Measurements from ENCODE around the gene COL19A1. TPM values are rescaled to one million over a fixed set of nuclear protein-coding genes. Genes with fewer than 3 reads are reported as not detected.
A peak's percentile ranks its signal among the peaks of the same experiment; 100 is the strongest.

Gene COL19A1
- total RNA-seq, 1 donor from 2014 or later: not detected

- DNase-seq: no peak
Measured at GRCh38 chr6:70130865-70131264, 264.5 kb downstream of the COL19A1 start.

GRCh38 chr6:70131528-70131927 is 265.2 kb downstream of the COL19A1 start:
- no peak for DNase-seq

DNA sequence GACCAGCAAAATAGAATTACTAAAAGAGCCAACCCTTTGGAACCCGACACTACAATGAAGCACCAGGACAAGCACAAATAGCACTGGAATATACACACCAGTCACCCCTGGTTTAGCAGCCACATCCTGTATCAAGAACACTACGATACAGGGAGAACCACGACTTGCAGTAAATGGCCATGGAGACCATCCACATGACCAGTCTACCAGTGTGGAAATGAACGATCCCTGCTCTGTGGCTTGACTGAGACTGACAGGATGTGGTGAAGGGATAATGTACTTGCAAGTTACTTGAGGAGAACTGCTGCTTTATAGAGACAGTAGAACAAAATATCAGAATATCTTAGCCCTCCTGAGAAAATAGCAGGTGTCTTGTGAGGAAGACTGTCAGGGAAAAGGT is 266.9 kb downstream of the COL19A1 start:
- no peak for DNase-seq

GRCh38 chr6:70134542-70134941 is 268.2 kb downstream of the COL19A1 start:
- no peak for DNase-seq

DNA sequence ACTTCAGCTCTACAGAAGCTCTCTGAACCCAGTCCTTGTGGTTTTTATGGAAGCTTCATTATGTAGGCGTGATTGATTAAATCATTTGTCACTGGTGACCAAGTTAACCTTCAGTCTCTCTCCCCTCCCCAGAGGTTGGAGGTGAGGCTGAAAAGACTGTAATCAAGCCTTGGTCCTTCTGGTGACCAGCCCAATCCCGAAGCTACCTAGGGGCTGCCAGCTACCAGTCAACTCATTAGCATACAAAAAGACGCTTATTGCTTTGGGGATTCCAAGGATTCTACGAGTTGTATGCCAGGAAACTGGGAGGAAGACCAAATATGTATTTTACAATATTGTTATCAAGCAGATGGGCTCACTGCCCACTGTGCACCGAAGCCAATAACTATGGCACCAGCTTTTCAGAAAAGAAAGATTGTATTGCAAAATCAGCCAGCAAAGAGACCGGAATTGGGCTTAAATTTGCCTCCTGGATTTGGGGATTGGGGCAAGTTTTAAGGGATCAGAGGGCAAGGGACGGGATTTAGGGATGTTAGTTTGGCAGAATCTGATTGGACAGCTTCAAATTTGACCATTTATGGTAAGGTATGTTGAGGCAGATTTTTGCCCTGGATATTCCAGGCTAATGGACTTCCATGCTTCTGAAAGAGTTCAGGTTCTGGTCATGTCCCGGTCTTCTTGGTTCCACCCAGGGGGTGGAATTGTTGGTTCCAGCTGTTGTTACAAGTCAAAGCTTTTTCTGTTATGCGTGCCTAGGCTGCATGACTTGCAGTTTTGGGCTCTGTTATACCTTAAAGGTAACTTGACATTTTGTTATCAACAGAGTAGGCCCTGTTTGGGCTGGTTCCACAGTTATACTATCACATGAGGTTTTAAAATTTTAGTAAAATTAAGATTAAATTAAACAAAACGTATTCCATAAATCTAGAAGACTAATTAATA is 269.1 kb downstream of the COL19A1 start:
- no peak for DNase-seq

GRCh38 chr6:70136996-70137395 is 270.6 kb downstream of the COL19A1 start:
- no peak for DNase-seq

DNA sequence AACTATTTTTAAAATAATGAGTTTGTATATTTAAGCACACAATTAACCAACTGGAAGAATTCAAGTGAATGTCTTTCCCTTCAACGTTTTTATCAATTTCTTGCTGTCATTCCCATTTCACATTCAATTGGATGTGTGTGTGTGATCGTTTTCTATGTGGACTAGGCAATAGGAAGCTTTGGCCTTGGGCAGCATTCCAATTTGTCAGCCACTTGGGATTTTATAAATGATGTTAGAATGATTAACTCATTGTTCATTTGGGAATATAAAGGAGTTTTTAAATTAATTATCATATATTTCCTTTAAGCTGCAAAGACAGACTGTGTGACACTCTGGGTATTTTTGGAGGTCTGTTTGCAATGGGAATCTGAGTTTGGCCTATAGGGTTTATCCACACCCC is 274.1 kb downstream of the COL19A1 start:
- no peak for DNase-seq

GRCh38 chr6:70142034-70142433 is 275.7 kb downstream of the COL19A1 start:
- no peak for DNase-seq

- no peak for DNase-seq
Measured at GRCh38 chr6:70145178-70145577, 278.8 kb downstream of the COL19A1 start.

DNA sequence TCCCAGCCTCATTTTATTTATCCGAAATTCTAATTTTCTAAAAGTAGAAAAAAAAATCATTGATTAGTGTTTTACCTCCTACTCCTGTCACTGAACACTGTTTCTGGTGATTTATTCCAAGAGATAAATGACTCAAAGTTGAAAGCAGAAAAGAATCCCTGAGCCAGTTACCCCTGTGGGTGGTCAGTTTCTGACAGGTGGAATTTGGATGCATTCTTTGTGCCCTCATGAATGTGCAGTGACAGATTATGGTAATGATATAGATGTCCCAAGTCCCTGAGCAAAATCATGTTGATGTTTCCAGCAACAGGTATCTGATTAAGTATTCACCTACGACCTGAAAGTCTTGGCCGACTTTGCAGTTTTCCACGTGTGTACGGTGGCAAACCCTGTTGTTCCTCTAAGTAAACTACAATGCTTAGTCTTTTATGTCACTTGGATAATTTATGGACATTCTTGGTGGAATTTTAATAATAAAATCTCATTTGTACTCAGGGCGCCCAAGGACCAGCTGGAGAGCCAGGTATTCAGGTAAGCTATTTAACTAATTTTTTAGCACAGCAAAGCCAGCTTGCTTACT is 282.9 kb downstream of the COL19A1 start:
- DNase-seq: no peak

DNA sequence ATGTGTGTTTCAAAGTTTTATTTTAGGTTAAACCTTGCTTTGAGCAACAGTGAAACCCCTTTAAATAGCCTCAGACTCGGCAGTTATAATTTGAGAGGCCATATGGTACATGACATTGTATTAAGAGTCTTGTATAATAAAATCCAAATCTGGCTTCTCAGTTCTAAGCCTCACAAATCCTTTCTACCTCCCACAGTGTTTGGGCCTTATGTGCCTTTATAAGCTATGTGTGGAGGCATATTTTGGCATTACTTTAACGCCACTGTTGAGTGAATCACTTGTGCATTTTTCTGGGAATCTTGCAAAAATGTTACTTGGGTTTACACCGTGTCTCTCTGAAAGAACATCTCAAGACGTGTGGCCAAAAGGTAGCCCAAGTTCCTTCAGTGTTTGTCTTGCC is 284.2 kb downstream of the COL19A1 start:
- DNase-seq: no peak

DNA sequence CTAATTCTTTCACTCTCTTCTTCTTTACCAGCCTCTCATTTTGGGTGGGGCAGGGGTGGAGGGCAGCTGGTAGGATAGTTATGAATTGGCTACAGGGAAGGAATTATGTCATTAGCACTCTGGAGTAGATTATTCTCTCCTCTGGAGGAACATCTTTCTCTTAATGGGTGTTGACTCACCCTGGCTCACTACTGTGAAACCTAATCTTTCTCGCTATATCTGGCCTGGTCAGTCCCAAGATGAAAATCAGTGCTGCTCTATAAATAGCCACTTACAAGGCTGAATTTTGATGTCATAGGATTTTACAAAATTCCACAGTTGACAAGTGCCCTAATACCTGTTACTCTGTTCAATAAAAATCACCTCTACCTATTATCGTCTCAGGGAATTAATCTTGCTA is 285.3 kb downstream of the COL19A1 start:
- no peak for DNase-seq

DNA sequence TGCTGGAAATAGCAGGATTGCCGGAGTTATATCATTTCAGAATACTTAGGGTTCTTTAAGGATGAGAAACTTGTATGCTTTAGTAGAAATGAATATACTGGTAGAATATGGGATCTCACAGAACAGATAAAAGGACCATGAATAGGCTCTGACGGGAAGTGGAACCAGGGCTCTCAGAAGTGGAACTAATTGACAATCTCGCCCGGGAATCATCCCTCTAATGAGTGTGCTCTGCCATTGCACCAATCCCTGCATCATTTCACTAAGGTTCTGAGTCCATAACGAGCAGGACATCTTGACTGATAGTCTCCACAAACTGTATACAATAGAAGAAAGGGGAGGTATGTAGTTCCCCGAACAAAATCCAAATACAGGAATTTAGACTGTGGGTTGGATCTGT is 286.4 kb downstream of the COL19A1 start:
- no peak for DNase-seq

DNA sequence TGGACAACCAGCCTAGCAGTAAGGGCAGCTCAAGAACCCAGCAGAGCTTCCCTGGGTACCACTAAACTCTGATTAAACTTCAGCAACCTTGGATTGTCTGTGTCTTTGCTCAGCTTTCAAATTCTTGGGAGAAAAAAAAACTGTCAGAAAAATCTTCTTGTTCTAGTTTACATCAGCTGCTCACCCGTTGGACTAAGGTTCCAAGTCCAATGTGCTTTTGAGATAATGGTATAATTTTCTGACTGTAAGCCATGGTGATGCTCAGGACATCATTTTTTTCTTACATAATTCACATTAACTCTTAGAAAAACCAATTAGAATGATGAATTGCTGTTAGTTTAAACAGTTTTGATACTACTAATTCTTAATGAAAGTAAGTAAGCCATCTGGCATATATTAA is 290.7 kb downstream of the COL19A1 start:
- DNase-seq: no peak

DNA sequence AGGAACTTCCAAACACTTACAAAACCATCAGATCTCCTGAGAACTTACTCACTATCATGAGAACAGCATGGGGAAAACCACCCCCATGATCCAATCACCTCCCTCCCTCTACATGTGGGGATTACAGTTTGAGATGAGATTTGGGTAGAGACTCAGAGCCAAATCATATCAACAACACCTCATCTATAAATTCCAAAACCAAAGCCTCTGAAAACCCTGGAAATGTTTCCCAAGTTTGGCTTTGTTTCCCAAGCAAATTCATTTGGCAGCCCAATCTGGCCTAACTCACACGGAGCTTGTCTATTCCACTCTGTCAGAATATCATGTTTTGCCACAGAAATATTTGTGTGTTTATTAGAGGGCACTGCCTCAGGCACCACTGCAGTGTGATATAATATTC is 293.9 kb downstream of the COL19A1 start:
- DNase-seq: no peak

GRCh38 chr6:70162972-70163371 is 296.6 kb downstream of the COL19A1 start:
- DNase-seq: no peak

DNA sequence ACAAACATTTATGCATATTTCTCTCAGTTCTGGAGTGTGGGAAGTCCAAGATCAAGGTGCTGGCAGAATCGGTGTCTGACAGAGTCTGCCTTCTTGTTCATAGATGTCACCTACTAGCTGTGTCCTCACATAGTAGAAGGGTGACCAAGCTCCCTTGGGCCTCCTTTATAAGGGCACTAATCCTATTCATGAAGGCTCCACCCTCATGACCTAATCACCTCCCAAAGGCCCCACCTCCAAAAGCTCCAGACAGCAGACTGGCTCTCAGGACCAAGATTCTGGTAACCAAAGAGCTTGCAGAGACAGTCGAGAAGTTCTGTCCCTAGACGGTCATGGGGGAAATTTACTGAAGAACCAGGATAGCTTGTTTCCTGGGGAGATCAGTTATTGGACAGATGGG is 297.4 kb downstream of the COL19A1 start:
- DNase-seq: no peak

DNA sequence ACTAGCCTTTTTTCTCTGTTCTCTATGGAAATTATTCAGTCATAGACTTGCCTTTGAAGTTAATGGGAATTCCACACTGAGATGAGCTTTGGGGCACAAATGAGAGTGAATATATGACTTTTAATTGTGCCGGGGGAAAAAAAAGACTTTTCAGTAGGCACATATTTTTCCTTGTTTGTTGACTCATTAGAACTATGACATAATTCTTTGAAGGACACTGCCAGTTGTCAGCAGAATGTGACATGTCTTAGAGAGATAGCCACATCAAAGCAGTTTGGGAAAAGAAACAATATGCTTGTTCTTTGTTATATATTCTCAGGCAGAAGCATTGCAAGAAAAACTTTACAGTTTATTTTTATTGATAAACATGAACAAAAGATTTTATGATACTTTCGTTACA is 298.2 kb downstream of the COL19A1 start:
- DNase-seq: no peak

- peak; percentile 38 for DNase-seq
Measured at GRCh38 chr6:70166088-70166958, 300.0 kb downstream of the COL19A1 start.

GRCh38 chr6:70168681-70169377 is 302.5 kb downstream of the COL19A1 start:
- DNase-seq: no peak

- no peak for DNase-seq
Measured at GRCh38 chr6:70171236-70171635, 304.9 kb downstream of the COL19A1 start.

DNA sequence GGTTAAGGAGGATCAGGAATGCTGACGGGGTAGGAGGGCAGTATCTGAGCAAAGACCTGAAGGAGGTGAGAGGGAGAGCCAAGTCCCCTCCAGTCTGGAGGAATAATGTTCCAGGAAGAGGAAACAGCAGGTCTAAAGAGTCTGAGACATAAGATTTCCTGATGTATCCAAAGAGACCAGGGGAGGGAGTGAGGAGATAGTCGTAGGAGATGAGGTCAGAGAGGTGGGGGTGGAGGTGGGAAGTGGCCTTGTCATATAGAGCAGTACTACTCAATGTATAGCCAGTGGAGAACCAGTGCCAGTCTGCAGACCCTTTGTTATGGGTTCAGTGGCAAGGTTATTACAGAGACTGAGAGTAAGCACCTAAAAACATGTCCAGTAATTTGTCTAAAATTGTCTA is 305.9 kb downstream of the COL19A1 start:
- DNase-seq: no peak

GRCh38 chr6:70175770-70176169 is 309.4 kb downstream of the COL19A1 start:
- no peak for DNase-seq

Measured in dermis blood vessel endothelial cell (primary cell).